Stimulated activated CD4-positive, alpha-beta T cell treated with anti-CD3 and anti-CD28 coated beads, Interleukin-2, amount 100 ng/mL, for 48 hours (primary cell): Measurements from ENCODE around the gene AGL.
"Not testable (repeated sequence)": the region's sequence is repeated elsewhere in the genome, so short reads cannot be mapped to it uniquely, and the experiment has no call there.

Experiments
- DNase-seq, 2 donors: peaks; one replicate each; pipeline ENCODE4 v3.0.0-alpha.2; 2020

The AGL gene

GRCh38 chr1:99849744-99850458, at the start of gene AGL:
Gene AGL, plus strand, starts transcription at chr1:99850361. Its CDS starts 682 bp downstream, at chr1:99851043.
- DNase-seq, result peak; percentile 76 to 83

- DNase-seq, result no peak
Observed at GRCh38 chr1:99801584-99801983, 48.6 kb upstream of the AGL start.

GRCh38 chr1:99806882-99807281, 43.3 kb upstream of the AGL start:
- DNase-seq, result no peak

- peak; percentile 20 to 34 for DNase-seq
Observed at GRCh38 chr1:99808391-99809115, 41.6 kb upstream of the AGL start.

- no peak for DNase-seq
Observed at GRCh38 chr1:99811075-99811474, 39.1 kb upstream of the AGL start.

- no peak for DNase-seq
Observed at GRCh38 chr1:99811747-99812146, 38.4 kb upstream of the AGL start.

- no peak for DNase-seq
Observed at GRCh38 chr1:99814373-99814900, 35.7 kb upstream of the AGL start.

- DNase-seq, result no peak
Observed at GRCh38 chr1:99816656-99817055, 33.5 kb upstream of the AGL start.

- DNase-seq, result no peak
Observed at GRCh38 chr1:99818063-99818699, 32.0 kb upstream of the AGL start.

GRCh38 chr1:99820546-99820945, 29.6 kb upstream of the AGL start:
- DNase-seq, result no peak

GRCh38 chr1:99825098-99825497, 25.1 kb upstream of the AGL start:
- DNase-seq, result no peak

GRCh38 chr1:99825702-99826101, 24.5 kb upstream of the AGL start:
- DNase-seq, result no peak

GRCh38 chr1:99827970-99828369, 22.2 kb upstream of the AGL start:
- DNase-seq, result no peak

- DNase-seq, result no peak
Observed at GRCh38 chr1:99829269-99829668, 20.9 kb upstream of the AGL start.

- not testable (repeated sequence) for DNase-seq
Observed at GRCh38 chr1:99833911-99834310, 16.2 kb upstream of the AGL start.

- DNase-seq, result not testable (repeated sequence)
Observed at GRCh38 chr1:99836171-99837103, 13.7 kb upstream of the AGL start.

- DNase-seq, result not testable (repeated sequence)
Observed at GRCh38 chr1:99840353-99840752, 9.8 kb upstream of the AGL start.

- no peak for DNase-seq
Observed at GRCh38 chr1:99843760-99844159, 6.4 kb upstream of the AGL start.

- DNase-seq, result not testable (repeated sequence)
Observed at GRCh38 chr1:99845201-99845600, 5.0 kb upstream of the AGL start.

- DNase-seq, result peak in 1 of 2 donors; percentile 3
Observed at GRCh38 chr1:99849413-99849743, 783 bp upstream of the AGL start.

GRCh38 chr1:99850459-99851291, 514 bp downstream of the AGL start:
- no peak for DNase-seq
